Natural killer cell (primary cell): ENCODE data around the gene BICC1. TPM values are rescaled to one million over a fixed set of nuclear protein-coding genes. Genes with fewer than 3 reads are reported as not detected.

ENCODE experiments used
- ATAC-seq, 3 donors: fragments of 150-1000 bp in 2 of 3; fragments of 200-7000 bp in 1 of 3; cut with Tn5 transposase; 1 replicate in 1 of 3; 2 replicates in 2 of 3; pipeline ENCODE4 v1.10.0; 2021; ENCODE audit warnings: mild to moderate bottlenecking in 2 of 3, moderate library complexity in 2 of 3
- DNase-seq, 2 donors: peaks; one replicate each; pipeline versions ENCODE4 v3.0.0 to v3.0.0-alpha.2; 2013 to 2021; ENCODE audit warnings: mixed read lengths in 1 of 2
- H3K27ac ChIP-seq: one replicate; pipeline ENCODE4 v1.5.1; 2013; ENCODE audit warnings: mild to moderate bottlenecking, low read length
- H3K27me3 ChIP-seq: one replicate; pipeline ENCODE4 v1.6.1; 2013; ENCODE audit warnings: low read length; ENCODE audit not compliant: control insufficient read depth, insufficient read depth
- H3K36me3 ChIP-seq: one replicate; pipeline ENCODE4 v1.6.1; 2013; ENCODE audit warnings: low read length; ENCODE audit not compliant: control insufficient read depth, insufficient read depth
- H3K4me1 ChIP-seq: one replicate; pipeline ENCODE4 v1.6.1; 2013; ENCODE audit warnings: low read length; ENCODE audit not compliant: control insufficient read depth, insufficient read depth
- H3K4me3 ChIP-seq: one replicate; pipeline ENCODE4 v1.5.1; 2013; ENCODE audit warnings: low read length
- H3K9me3 ChIP-seq: one replicate; pipeline ENCODE4 v1.6.1; 2013; ENCODE audit warnings: low read length; ENCODE audit not compliant: control insufficient read depth, insufficient read depth
- H3K27ac Mint-ChIP-seq, 2 donors: one replicate each; pipeline ENCODE4 v1.8.0; 2022; ENCODE audit warnings: mild to moderate bottlenecking in 2 of 2, mixed read lengths in 2 of 2, moderate library complexity in 1 of 2
- H3K27me3 Mint-ChIP-seq, 2 donors: one replicate each; pipeline ENCODE4 v1.8.0; 2022; ENCODE audit warnings: low read depth in 2 of 2, mixed read lengths in 2 of 2
- H3K36me3 Mint-ChIP-seq: one replicate; pipeline ENCODE4 v1.8.0; 2022; ENCODE audit warnings: mixed read lengths
- H3K4me1 Mint-ChIP-seq, 2 donors: one replicate each; pipeline ENCODE4 v1.8.0; 2022; ENCODE audit warnings: mixed read lengths in 2 of 2
- H3K4me3 Mint-ChIP-seq: one replicate; pipeline ENCODE4 v1.8.0; 2022; ENCODE audit warnings: mild to moderate bottlenecking, moderate library complexity, mixed read lengths
- H3K9me3 Mint-ChIP-seq, 2 donors: one replicate each; pipeline ENCODE4 v1.8.0; 2022; ENCODE audit warnings: mixed read lengths in 2 of 2
- WGBS: methylation state at CpG from one replicate; pipeline ENCODE4 v1.1.7; 2013; ENCODE audit warnings: missing lambda C conversion rate; ENCODE audit not compliant: insufficient coverage; 5-methylcytosine and 5-hydroxymethylcytosine counted together
- intact Hi-C: fragments of 100-400 bp; cut with micrococcal nuclease; formaldehyde crosslinking; loops from one replicate; pipeline ENCODE4 v1.14.2; 2022
- total RNA-seq, 4 donors: library from RNA; stranded (reverse); fragments of 120-200 nt in 1 of 4; gene quantifications; one replicate each; pipeline versions ENCODE4 v1.2.3 to v1.2.4, GENCODE V29; 2013 to 2022
- TF ChIP-seq, protein P1 (sequence below): fragments of 200-600 bp; IDR thresholded peaks from one replicate; pipeline ENCODE4 v1.8.0; 2022; ENCODE audit warnings: antibody characterized with exemption

BICC1 gene
- total RNA-seq, 3 donors from 2014 or later (not counting 1 experiment from before 2014, with no cell fraction given) = 0.14 TPM; not detected in 2

DNA sequence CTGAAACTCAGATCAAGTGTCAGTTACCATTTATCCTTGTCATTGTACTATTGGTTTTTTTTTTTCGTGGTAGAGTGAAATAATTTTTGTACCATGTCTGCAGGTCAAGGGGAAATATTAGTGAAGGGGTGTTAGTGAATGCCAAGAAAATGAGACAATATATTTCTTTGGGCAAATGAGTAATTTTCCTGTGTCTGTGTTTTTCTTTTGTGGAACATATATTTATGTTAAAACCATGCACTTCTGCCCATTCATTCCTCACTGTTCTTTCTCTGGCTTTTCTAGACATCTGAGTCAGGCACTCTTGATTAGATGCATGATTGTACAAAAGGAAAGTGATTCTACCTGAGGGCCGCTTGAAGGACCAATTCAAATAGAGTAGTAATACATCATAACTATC is 161.6 kb downstream of the BICC1 start:
- ATAC-seq (no peak), DNase-seq (no peak)
- TF ChIP-seq, protein P1, sequence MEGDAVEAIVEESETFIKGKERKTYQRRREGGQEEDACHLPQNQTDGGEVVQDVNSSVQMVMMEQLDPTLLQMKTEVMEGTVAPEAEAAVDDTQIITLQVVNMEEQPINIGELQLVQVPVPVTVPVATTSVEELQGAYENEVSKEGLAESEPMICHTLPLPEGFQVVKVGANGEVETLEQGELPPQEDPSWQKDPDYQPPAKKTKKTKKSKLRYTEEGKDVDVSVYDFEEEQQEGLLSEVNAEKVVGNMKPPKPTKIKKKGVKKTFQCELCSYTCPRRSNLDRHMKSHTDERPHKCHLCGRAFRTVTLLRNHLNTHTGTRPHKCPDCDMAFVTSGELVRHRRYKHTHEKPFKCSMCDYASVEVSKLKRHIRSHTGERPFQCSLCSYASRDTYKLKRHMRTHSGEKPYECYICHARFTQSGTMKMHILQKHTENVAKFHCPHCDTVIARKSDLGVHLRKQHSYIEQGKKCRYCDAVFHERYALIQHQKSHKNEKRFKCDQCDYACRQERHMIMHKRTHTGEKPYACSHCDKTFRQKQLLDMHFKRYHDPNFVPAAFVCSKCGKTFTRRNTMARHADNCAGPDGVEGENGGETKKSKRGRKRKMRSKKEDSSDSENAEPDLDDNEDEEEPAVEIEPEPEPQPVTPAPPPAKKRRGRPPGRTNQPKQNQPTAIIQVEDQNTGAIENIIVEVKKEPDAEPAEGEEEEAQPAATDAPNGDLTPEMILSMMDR = no peak
- Histone ChIP-seq H3K36me3 (no peaks in the 10 kb centered on the region), H3K4me1 (no peaks in the 10 kb centered on the region), H3K9me3 (peaks cover 12% of the 10 kb centered on the region), H3K4me3 (no peak overlapping the region), H3K27ac (no peak overlapping the region), H3K27me3 (no peaks in the 10 kb centered on the region)
- H3K36me3 Mint-ChIP-seq = no peaks in the 10 kb centered on the region
- no peak overlapping the region for H3K4me3 Mint-ChIP-seq
- no peaks in the 10 kb centered on the region for H3K27me3 Mint-ChIP-seq
- H3K9me3 Mint-ChIP-seq = peaks cover 3 to 29% of the 10 kb centered on the region in 2 donors
- H3K27ac Mint-ChIP-seq = no peak overlapping the region
- intact Hi-C loops = no loop called here
- no peaks in the 10 kb centered on the region for H3K4me1 Mint-ChIP-seq
- WGBS = 71% methylated on average over 1 of the region's 2 CpGs

DNA sequence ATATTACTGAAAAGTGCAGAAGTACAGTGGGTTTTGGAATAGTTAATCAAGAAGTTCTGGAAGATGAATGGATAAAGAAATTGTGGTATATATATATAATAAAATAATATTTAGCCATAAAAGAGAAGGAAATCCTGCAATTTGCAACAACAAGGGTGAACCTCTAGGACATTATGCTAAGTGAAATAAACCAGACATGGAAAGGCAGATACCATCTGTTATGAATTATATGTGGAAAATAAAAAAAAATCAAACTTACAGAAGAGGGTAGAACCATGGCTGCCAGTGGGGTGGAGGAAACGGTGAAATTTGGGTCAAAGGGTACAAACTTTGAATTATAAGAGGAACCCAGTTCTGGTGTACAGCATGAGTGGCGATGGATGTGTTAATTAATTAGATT is 162.6 kb downstream of the BICC1 start:
- no peak overlapping the region for H3K4me3 ChIP-seq
- H3K27ac Mint-ChIP-seq = no peak overlapping the region
- H3K36me3 Mint-ChIP-seq = no peaks in the 10 kb centered on the region
- H3K4me1 ChIP-seq = no peaks in the 10 kb centered on the region
- no peak overlapping the region for H3K4me3 Mint-ChIP-seq
- no peaks in the 10 kb centered on the region for H3K4me1 Mint-ChIP-seq
- TF ChIP-seq, protein P1 = no peak
- no peaks in the 10 kb centered on the region for H3K27me3 Mint-ChIP-seq
- peaks cover 12% of the 10 kb centered on the region for H3K9me3 ChIP-seq
- no peak overlapping the region for H3K27ac ChIP-seq
- no peak for DNase-seq
- H3K27me3 ChIP-seq = no peaks in the 10 kb centered on the region
- peaks cover 3 to 29% of the 10 kb centered on the region in 2 donors for H3K9me3 Mint-ChIP-seq
- ATAC-seq = no peak
- intact Hi-C loops = no loop called here
- H3K36me3 ChIP-seq = no peaks in the 10 kb centered on the region
- WGBS = 62% methylated on average over 1 of the region's 2 CpGs

DNA sequence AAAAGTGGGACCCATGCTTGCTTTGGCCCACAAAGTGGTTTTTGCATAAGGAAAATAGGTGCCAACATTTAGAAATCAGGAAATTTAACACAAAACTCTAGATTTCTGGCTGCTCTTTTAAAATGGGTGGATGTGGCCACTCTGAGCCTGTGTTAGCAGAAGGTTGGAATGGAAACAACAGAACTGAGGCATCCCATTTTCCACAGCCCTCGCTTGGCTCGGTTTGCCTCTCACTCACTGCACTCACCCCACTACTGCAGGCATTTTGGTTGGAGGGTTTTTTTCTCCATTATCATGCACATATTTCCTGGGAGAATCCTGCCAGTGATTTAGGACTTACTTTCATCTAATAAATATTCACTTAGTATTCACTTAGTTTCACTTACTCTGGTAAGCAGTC is 178.9 kb downstream of the BICC1 start:
- WGBS = no CpG with 5 or more reads among the region's 2 CpGs

DNA sequence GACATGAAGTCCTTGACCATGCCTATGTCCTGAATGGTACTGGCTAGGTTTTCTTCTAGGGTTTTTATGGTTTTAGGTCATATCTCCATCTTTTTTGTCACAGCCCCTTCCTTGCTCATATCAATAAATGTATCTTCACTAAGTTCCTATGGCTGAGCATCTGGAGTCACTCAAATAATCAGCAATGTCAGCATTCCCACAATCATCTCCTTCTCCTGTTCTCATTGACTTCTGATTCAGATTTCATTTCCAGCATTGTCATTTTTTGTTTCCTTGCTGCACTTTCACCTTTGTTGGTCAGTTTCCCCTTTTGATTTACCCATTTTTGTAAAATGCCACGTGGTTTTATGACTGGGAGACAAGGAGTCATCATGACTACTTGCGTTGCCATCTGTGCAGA is 181.2 kb downstream of the BICC1 start:
- Histone ChIP-seq H3K27me3 (no peaks in the 10 kb centered on the region), H3K4me3 (no peak overlapping the region), H3K27ac (no peak overlapping the region), H3K4me1 (no peaks in the 10 kb centered on the region), H3K9me3 (no peaks in the 10 kb centered on the region), H3K36me3 (no peaks in the 10 kb centered on the region)
- Mint-ChIP-seq H3K36me3 (no peaks in the 10 kb centered on the region), H3K4me3 (no peak overlapping the region), H3K4me1 (no peaks in the 10 kb centered on the region), H3K27ac (no peak overlapping the region), H3K9me3 (peaks cover 10 to 18% of the 10 kb centered on the region in 2 donors), H3K27me3 (no peaks in the 10 kb centered on the region)
- TF ChIP-seq, protein P1 = no peak
- ATAC-seq (no peak), DNase-seq (no peak)
- WGBS = 80% methylated on average over 2 of the region's 2 CpGs
- intact Hi-C loops = no loop called here

More for the DNA sequence above, 178.9 kb downstream of the BICC1 start:
- H3K36me3 Mint-ChIP-seq = no peaks in the 10 kb centered on the region
- intact Hi-C loops = no loop called here
- H3K27me3 Mint-ChIP-seq = no peaks in the 10 kb centered on the region
- Histone ChIP-seq H3K36me3 (no peaks in the 10 kb centered on the region), H3K27ac (no peak overlapping the region), H3K9me3 (no peaks in the 10 kb centered on the region), H3K4me3 (no peak overlapping the region), H3K27me3 (no peaks in the 10 kb centered on the region), H3K4me1 (no peaks in the 10 kb centered on the region)
- no peak overlapping the region for H3K27ac Mint-ChIP-seq
- DNase-seq (no peak), ATAC-seq (no peak)
- peaks cover 6 to 14% of the 10 kb centered on the region in 2 donors for H3K9me3 Mint-ChIP-seq
- H3K4me1 Mint-ChIP-seq = no peaks in the 10 kb centered on the region
- H3K4me3 Mint-ChIP-seq = no peak overlapping the region
- TF ChIP-seq, protein P1 = no peak
